Muscle of arm (tissue), 12 donors: ENCODE results near the gene RBM14. TPM values are rescaled to one million over a fixed set of nuclear protein-coding genes. Genes with fewer than 3 reads are reported as not detected.

Source experiments
- DNase-seq: peaks from one replicate; pipeline ENCODE4 v3.0.0-alpha.2; 2013
- polyA plus RNA-seq, 12 donors: library from polyadenylated mRNA; unstranded; fragments of 120-200 nt; gene quantifications; one replicate each; pipeline ENCODE4 v1.2.1, GENCODE V29; 2013; ENCODE audit not compliant: insufficient read length in 12 of 12

The RBM14 gene
- polyA plus RNA-seq, 12 donors: 32.3 to 55.3 (median 37.4) TPM; not detected in 1

- no peak for DNase-seq
Measured at GRCh38 chr11:66676282-66676919, 60.0 kb downstream of the RBM14 start.

Other genes starting within 250 kb of the RBM14 start
- 10 to 100 TPM in 11 of 12 donors, not detected in 1; 13.7 to 38.4 (median 25.3) TPM for gene SLC29A2, start 244.9 kb upstream of the RBM14 start, polyA plus RNA-seq
- under 1 TPM in 8 of 12 donors, not detected in 4; 0.07 to 0.58 (median 0.22) TPM for gene NPAS4, start 195.6 kb upstream of the RBM14 start, polyA plus RNA-seq
- gene MRPL11, start 177.8 kb upstream of the RBM14 start, polyA plus RNA-seq: 10 to 100 TPM in 11 of 12 donors, not detected in 1; 42.2 to 62.4 (median 46.3) TPM
- 1 to 10 TPM in 11 of 12 donors, not detected in 1; 4.2 to 10.0 (median 5.2) TPM for gene PELI3, start 149.7 kb upstream of the RBM14 start, polyA plus RNA-seq
- gene DPP3, start 136.2 kb upstream of the RBM14 start, polyA plus RNA-seq: 10 to 100 TPM in 11 of 12 donors, not detected in 1; 15.5 to 45.8 (median 21.7) TPM
- 10 to 100 TPM in 11 of 12 donors, not detected in 1; 15.8 to 34.2 (median 20.8) TPM for gene BBS1, start 106.0 kb upstream of the RBM14 start, polyA plus RNA-seq
- 1 to 10 TPM in 11 of 12 donors, not detected in 1; 2.9 to 8.1 (median 4.9) TPM for gene ZDHHC24, start 70.6 kb upstream of the RBM14 start, polyA plus RNA-seq
- gene ACTN3, start 69.7 kb upstream of the RBM14 start, polyA plus RNA-seq: 100 to 1,000 TPM in 5 of 12 donors, 10 to 100 TPM in 6, not detected in 1; 26.5 to 263 (median 61.4) TPM
- gene CTSF, start 48.0 kb upstream of the RBM14 start, polyA plus RNA-seq: 10 to 100 TPM in 11 of 12 donors, not detected in 1; 23.6 to 41.0 (median 29.6) TPM
- gene CCDC87, start 23.6 kb upstream of the RBM14 start, polyA plus RNA-seq: under 1 TPM in 9 of 12 donors, not detected in 3; 0.08 to 0.27 (median 0.12) TPM
- 10 to 100 TPM in 11 of 12 donors, not detected in 1; 23.2 to 49.3 (median 29.5) TPM for gene CCS, start 23.4 kb upstream of the RBM14 start, polyA plus RNA-seq
- gene RBM4, start 22.1 kb downstream of the RBM14 start, polyA plus RNA-seq: 100 to 1,000 TPM in 11 of 12 donors, not detected in 1; 107 to 161 (median 147) TPM
- gene RBM4B, start 61.3 kb downstream of the RBM14 start, polyA plus RNA-seq: 10 to 100 TPM in 11 of 12 donors, not detected in 1; 29.2 to 54.5 (median 34.5) TPM
- 10 to 100 TPM in 10 of 12 donors, 1 to 10 TPM in 1, not detected in 1; 8.5 to 33.9 (median 14.9) TPM for gene SPTBN2, start 112.6 kb downstream of the RBM14 start, polyA plus RNA-seq
- gene RCE1, start 226.8 kb downstream of the RBM14 start, polyA plus RNA-seq: 10 to 100 TPM in 11 of 12 donors, not detected in 1; 11.2 to 29.3 (median 12.6) TPM
- 10 to 100 TPM in 11 of 12 donors, not detected in 1; 13.1 to 30.6 (median 15.4) TPM for gene LRFN4, start 240.4 kb downstream of the RBM14 start, polyA plus RNA-seq